BLaER1 (cell line): ENCODE measurements around the gene IL15.

Experiments used
- H3K27ac ChIP-seq: shearing (Covaris generic); formaldehyde crosslinking; 2 replicates; pipeline ENCODE4 v1.8.1; 2022
- H3K27me3 ChIP-seq: shearing (Covaris generic); formaldehyde crosslinking; 2 replicates; pipeline ENCODE4 v1.8.1; 2022
- H3K36me3 ChIP-seq: shearing (Covaris generic); formaldehyde crosslinking; 2 replicates; pipeline ENCODE4 v1.8.1; 2022
- H3K4me1 ChIP-seq: shearing (Covaris generic); formaldehyde crosslinking; 2 replicates; pipeline ENCODE4 v1.8.1; 2022
- H3K4me2 ChIP-seq: shearing (Covaris generic); formaldehyde crosslinking; 2 replicates; pipeline ENCODE4 v1.8.1; 2022
- H3K4me3 ChIP-seq: shearing (Covaris generic); formaldehyde crosslinking; 2 replicates; pipeline ENCODE4 v1.8.1; 2022
- H3K9ac ChIP-seq: shearing (Covaris generic); formaldehyde crosslinking; 2 replicates; pipeline ENCODE4 v1.8.1; 2022
- H3K9me3 ChIP-seq: shearing (Covaris generic); formaldehyde crosslinking; 2 replicates; pipeline ENCODE4 v1.8.1; 2022
- H4K20me1 ChIP-seq: shearing (Covaris generic); formaldehyde crosslinking; 2 replicates; pipeline ENCODE4 v1.8.1; 2022
- Cebpa-rat ChIP-seq: shearing (Covaris generic); IDR thresholded peaks from 2 replicates; pipeline ENCODE4 v1.8.1; 2022

Gene IL15

DNA sequence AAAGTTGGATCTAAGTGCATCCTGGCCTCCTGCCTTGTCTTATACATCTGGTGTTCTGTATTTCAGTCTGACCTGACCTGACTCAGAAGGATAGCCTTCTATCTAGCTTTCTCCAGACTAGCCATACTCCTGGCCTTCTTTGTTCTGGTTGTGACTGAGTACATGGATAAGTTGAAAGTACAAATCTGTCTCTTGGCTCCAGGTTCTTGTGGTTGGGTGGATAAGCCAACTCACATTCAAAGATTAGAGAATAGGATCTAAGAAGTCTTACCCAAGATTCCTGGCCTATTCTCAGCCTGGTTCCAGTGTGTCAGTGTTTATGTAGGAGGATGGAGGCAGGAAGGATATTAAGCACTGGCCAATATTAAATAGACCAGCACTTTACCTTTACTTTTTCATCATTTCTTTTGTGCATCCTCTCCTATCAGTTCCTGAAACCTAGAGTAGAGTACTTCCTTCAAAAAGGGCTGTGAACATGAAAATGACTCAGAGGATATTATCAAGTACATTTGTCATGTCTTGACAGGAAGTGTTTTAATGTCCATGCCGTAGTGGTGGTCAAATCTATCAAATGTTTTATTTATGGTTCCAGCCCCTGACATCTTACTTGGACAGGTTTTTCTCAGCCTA is 123.5 kb downstream of the IL15 start:
- Histone ChIP-seq H3K4me2 (no peak overlapping the region), H3K4me1 (no peaks in the 10 kb centered on the region), H3K36me3 (no peaks in the 10 kb centered on the region), H3K27me3 (no peaks in the 10 kb centered on the region), H3K9ac (no peak overlapping the region), H3K4me3 (no peak overlapping the region), H4K20me1 (no peaks in the 10 kb centered on the region), H3K27ac (no peak overlapping the region), H3K9me3 (no peaks in the 10 kb centered on the region)
- TF ChIP-seq Cebpa-rat: no peak

DNA sequence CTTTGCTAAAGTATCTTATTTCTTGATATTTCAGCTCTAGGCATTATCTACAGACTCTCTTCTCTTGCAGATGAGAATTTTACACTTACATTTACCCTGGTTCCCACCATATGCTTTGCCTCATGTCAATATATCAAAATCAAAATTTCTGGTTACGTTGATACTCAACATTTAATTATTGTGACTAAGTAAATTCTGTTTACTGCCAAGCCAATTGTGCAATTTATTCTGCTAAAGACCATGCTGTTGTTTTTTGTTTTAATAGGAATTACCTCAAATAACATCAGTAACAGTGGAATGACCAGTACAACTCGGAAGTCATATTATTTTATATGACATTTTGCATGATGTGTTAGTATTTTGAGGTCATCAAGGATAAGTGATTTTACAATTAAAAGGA is 125.5 kb downstream of the IL15 start:
- H3K4me2 ChIP-seq: no peak overlapping the region
- no peaks in the 10 kb centered on the region for H3K4me1 ChIP-seq
- no peaks in the 10 kb centered on the region for H4K20me1 ChIP-seq
- no peaks in the 10 kb centered on the region for H3K36me3 ChIP-seq
- H3K4me3 ChIP-seq: no peak overlapping the region
- no peak for TF ChIP-seq Cebpa-rat
- no peak overlapping the region for H3K27ac ChIP-seq
- no peak overlapping the region for H3K9ac ChIP-seq
- H3K27me3 ChIP-seq: no peaks in the 10 kb centered on the region
- no peaks in the 10 kb centered on the region for H3K9me3 ChIP-seq

DNA sequence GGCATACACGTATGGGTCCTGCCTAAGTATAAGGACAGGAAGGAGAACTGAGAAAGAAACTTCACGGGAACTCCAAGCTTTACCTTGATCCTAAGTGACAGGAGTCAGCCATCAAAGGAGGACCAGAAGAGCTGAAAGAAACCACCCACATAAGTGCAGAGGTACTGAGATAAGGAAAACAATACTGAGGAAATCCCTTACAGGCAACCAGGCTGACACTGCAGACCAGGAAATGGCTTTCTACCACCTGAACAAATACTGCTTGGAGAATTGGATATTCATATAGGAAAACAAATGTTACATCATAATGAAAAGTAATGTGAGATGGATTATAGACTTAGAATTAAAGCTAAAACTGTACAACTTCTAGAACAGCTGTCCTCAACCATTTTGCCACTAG is 127.0 kb downstream of the IL15 start:
- Histone ChIP-seq H3K9me3 (no peaks in the 10 kb centered on the region), H4K20me1 (no peaks in the 10 kb centered on the region), H3K27ac (no peak overlapping the region), H3K4me2 (no peak overlapping the region), H3K4me3 (no peak overlapping the region), H3K27me3 (no peaks in the 10 kb centered on the region), H3K36me3 (no peaks in the 10 kb centered on the region), H3K4me1 (no peaks in the 10 kb centered on the region), H3K9ac (no peak overlapping the region)
- TF ChIP-seq Cebpa-rat: no peak

DNA sequence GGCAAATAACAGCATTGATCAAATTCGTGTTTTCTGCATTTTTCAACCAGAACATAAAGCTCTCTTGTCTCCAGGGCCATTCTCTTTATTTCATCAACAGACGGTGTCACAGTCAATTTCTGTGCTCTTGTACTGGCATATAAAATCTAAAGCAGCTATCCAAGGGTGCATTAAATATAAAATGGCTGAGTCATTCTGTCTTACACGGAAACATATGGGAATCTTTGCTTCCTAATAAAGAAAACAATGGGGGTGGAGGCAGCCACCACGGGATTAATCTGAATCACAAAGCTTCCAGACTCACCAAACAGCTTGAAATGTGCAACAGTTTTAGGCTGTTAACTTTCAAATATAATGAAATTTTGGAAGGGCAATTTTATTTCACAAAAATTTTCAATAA is 132.6 kb downstream of the IL15 start:
- no peaks in the 10 kb centered on the region for H3K27me3 ChIP-seq
- H3K27ac ChIP-seq: no peak overlapping the region
- H3K9ac ChIP-seq: no peak overlapping the region
- H3K4me2 ChIP-seq: no peak overlapping the region
- H3K9me3 ChIP-seq: no peaks in the 10 kb centered on the region
- TF ChIP-seq Cebpa-rat: no peak
- H4K20me1 ChIP-seq: no peaks in the 10 kb centered on the region
- H3K36me3 ChIP-seq: no peaks in the 10 kb centered on the region
- H3K4me3 ChIP-seq: no peak overlapping the region
- no peaks in the 10 kb centered on the region for H3K4me1 ChIP-seq

DNA sequence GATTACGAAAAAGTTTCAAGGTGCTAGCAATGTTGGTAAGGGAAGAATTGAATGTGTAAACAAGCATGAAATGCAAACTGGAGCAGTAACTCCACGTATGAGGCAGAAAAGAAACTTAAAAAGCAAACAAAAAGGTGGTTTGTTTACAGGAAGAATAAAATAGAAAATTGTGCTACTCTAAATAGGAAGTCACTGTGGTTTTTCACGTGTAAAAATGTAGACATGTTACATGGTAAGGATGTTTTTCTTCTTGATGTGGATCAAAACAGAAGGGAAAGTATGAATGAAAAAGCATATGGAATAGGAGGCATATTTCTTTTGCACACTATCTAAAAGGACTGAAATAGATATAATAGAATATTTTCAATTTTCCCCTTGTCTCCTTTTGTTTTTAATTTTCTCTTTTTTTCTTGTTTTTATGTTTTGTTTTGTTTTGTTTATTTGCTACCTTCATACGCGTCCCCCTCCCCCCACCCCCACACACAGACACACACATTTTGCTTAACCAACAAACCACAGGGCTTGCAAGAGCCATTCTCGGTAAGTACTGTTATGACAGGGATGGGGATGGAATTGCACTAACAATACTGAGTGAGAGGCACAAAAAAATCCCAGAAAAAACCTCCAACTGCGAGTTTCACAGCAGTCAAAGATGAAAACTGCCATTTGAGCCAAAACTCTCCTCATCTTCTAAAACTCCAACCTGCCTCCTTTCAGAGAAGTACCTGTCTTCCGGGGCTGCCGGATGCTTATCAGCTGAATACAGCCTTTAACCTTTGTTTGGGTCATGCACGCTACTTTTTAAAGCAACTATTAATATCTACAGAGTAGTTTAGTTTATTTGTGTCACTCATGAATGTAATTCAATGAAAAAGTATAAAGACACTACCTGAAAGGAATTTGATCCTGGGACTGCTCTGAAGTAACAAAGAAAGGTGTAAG is 135.8 kb downstream of the IL15 start:
- no peaks in the 10 kb centered on the region for H3K36me3 ChIP-seq
- no peaks in the 10 kb centered on the region for H3K9me3 ChIP-seq
- H3K27ac ChIP-seq: no peak overlapping the region
- H3K27me3 ChIP-seq: no peaks in the 10 kb centered on the region
- H3K9ac ChIP-seq: no peak overlapping the region
- H4K20me1 ChIP-seq: no peaks in the 10 kb centered on the region
- no peak overlapping the region for H3K4me2 ChIP-seq
- no peaks in the 10 kb centered on the region for H3K4me1 ChIP-seq
- TF ChIP-seq Cebpa-rat: no peak
- H3K4me3 ChIP-seq: no peak overlapping the region

DNA sequence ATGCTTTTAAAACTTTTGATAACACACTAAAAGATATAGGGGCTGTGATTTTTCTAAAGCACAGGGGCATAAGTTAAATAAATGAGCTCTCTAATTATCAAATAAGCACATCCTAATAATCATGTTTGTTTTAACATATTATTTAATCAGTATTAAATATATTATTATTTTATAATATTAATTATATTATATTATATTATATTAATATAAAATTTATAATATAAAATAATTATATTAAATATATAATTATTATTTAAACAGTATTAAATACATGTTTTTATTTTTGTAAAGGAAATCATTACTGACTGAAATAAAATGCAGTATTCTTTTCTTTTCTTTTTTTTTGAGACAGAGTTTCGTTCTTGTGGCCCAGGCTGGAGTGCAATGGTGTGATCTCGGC is 136.5 kb downstream of the IL15 start:
- Histone ChIP-seq H3K27ac (no peak overlapping the region), H3K27me3 (no peaks in the 10 kb centered on the region), H3K4me1 (no peaks in the 10 kb centered on the region), H3K4me2 (no peak overlapping the region), H3K9me3 (no peaks in the 10 kb centered on the region), H4K20me1 (no peaks in the 10 kb centered on the region), H3K36me3 (no peaks in the 10 kb centered on the region), H3K4me3 (no peak overlapping the region), H3K9ac (no peak overlapping the region)
- TF ChIP-seq Cebpa-rat: no peak

DNA sequence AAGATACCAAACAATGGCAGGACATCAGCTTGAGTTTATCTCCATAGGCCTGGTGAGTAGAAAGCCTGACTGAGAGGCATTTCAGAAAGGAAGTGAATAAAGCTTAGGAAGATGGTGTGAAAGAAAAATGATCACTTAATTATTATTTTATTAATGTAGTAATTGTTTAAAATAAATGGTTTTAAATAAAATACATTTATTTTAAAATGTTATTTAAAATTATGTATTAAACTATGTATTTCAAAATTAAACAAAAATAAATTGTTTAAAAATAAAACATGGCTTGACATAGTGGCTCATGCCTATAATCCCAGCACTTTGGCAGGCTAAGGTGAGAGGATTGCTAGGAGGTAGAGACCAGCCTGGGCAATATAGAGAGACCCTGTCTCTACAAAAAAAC is 145.8 kb downstream of the IL15 start:
- Histone ChIP-seq H3K9me3 (peaks cover 10% of the 10 kb centered on the region), H4K20me1 (no peaks in the 10 kb centered on the region), H3K4me3 (no peak overlapping the region), H3K9ac (no peak overlapping the region), H3K36me3 (no peaks in the 10 kb centered on the region), H3K4me1 (no peaks in the 10 kb centered on the region), H3K27ac (no peak overlapping the region), H3K27me3 (no peaks in the 10 kb centered on the region), H3K4me2 (no peak overlapping the region)
- no peak for TF ChIP-seq Cebpa-rat
